ENCODE data around the gene IDS.

IDS gene

GRCh38 chrX:149453030-149453429, 52.1 kb downstream of the IDS start:
- H3K27ac ChIP-seq, result no peak overlapping the region
- TF ChIP-seq CTCF (conservative IDR thresholded peaks at IDR 0.05) (no peak), ZFX (IDR thresholded peaks at IDR 0.05) (no peak)

GRCh38 chrX:149433451-149433850, 71.7 kb downstream of the IDS start:
- H3K27ac ChIP-seq, result no peak overlapping the region
- no peak for TF ChIP-seq CTCF (conservative IDR thresholded peaks at IDR 0.05)
- TF ChIP-seq ZFX (IDR thresholded peaks at IDR 0.05), result no peak

- no peak overlapping the region for H3K27ac ChIP-seq
- no peak for TF ChIP-seq ZFX (IDR thresholded peaks at IDR 0.05)
- no peak for TF ChIP-seq CTCF (conservative IDR thresholded peaks at IDR 0.05)
These were observed 72.1 kb downstream of the IDS start for GRCh38 chrX:149433051-149433450.
